H1 (cell line): ENCODE results near the gene RNF183. TPM values are rescaled to one million over a fixed set of nuclear protein-coding genes. Genes with fewer than 3 reads are reported as not detected.

ENCODE experiments used
- CTCF ChIA-PET: fragments of 300-600 bp; sonication (Branson Sonifier 250); formaldehyde crosslinking; loops from one replicate; lab custom pipeline; 2021; ENCODE audit not compliant: partially characterized antibody; lab: Charles Lee
- POLR2A ChIA-PET: fragments of 300-600 bp; sonication (Branson Sonifier 250); formaldehyde crosslinking; loops from one replicate; lab custom pipeline; 2021; ENCODE audit warnings: inconsistent platforms; ENCODE audit not compliant: partially characterized antibody; lab: Charles Lee
- DNase-seq, 2 experiments: peaks; one replicate each; pipeline versions ENCODE4 v3.0.0 to v3.0.0-alpha.2; 2010 to 2022; ENCODE audit warnings: low spot score in 2 of 2, low read depth in 1 of 2, mixed read lengths in 1 of 2
- FAIRE-seq: peaks from 2 replicates; lab custom pipeline; 2011; peaks lifted over from hg19 to GRCh38; lab: Jason Lieb, UNC
- H2AFZ ChIP-seq: 2 replicates; pipeline ENCODE4 v1.8.1; 2012; ENCODE audit warnings: low read length, inconsistent platforms
- H2AK5ac ChIP-seq: 2 replicates; pipeline ENCODE4 v1.6.1; 2013; ENCODE audit warnings: low read depth, low read length
- H2BK120ac ChIP-seq: replicated peaks from 2 replicates; pipeline ENCODE3; 2013; ENCODE audit warnings: low read depth, low read length, inconsistent platforms
- H2BK12ac ChIP-seq: 2 replicates; pipeline ENCODE4 v1.6.1; 2013; ENCODE audit warnings: low read depth, low read length
- H2BK15ac ChIP-seq: 2 replicates; pipeline ENCODE4 v1.6.1; 2013; ENCODE audit warnings: low read length
- H2BK20ac ChIP-seq: 2 replicates; pipeline ENCODE4 v1.6.1; 2013; ENCODE audit warnings: low read length
- H2BK5ac ChIP-seq: 2 replicates; pipeline ENCODE4 v1.6.1; 2013; ENCODE audit warnings: low read depth, low read length
- H3K14ac ChIP-seq: 2 replicates; pipeline ENCODE4 v1.6.1; 2013; ENCODE audit warnings: inconsistent platforms; ENCODE audit not compliant: insufficient read length
- H3K18ac ChIP-seq: 2 replicates; pipeline ENCODE4 v1.6.1; 2013; ENCODE audit warnings: low read length; ENCODE audit errors: extremely low read depth
- H3K23ac ChIP-seq: 2 replicates; pipeline ENCODE4 v1.6.1; 2013; ENCODE audit warnings: inconsistent platforms; ENCODE audit not compliant: insufficient read length
- H3K23me2 ChIP-seq: 2 replicates; pipeline ENCODE4 v1.6.1; 2013; ENCODE audit warnings: low read depth, low read length
- H3K27ac ChIP-seq: 2 replicates; pipeline ENCODE4 v1.6.1; 2011; ENCODE audit warnings: low read depth, low read length, inconsistent platforms
- H3K27me3 ChIP-seq, 4 experiments: replicated peaks in 1 of 4; 1 replicate in 1 of 4; 2 replicates in 3 of 4; pipeline versions ENCODE4 v1.6.1 to v1.8.1; 2011 to 2013; ENCODE audit warnings: low read length in 3 of 4, mild to moderate bottlenecking in 3 of 4, inconsistent platforms in 2 of 4, mixed read lengths in 2 of 4, moderate library complexity in 1 of 4; ENCODE audit not compliant: control insufficient read depth in 3 of 4, insufficient read depth in 3 of 4; ENCODE audit errors: extremely low read depth in 1 of 4
- H3K36me3 ChIP-seq, 4 experiments: 2 replicates each; pipeline versions ENCODE4 v1.6.1 to v1.8.1; 2011 to 2013; ENCODE audit warnings: mild to moderate bottlenecking in 4 of 4, low read length in 3 of 4, moderate library complexity in 2 of 4, control low read depth in 1 of 4, inconsistent platforms in 1 of 4; ENCODE audit not compliant: insufficient read depth in 4 of 4, control insufficient read depth in 2 of 4
- H3K4ac ChIP-seq: replicated peaks from 2 replicates; pipeline ENCODE3; 2013; ENCODE audit warnings: low read length, low read depth, mixed read lengths, inconsistent platforms; ENCODE audit not compliant: insufficient read length
- H3K4me1 ChIP-seq, 4 experiments: replicated peaks in 1 of 4; 1 replicate in 1 of 4; 2 replicates in 3 of 4; pipeline versions ENCODE4 v1.6.1 to v1.8.1; 2011 to 2013; ENCODE audit warnings: low read length in 3 of 4, inconsistent platforms in 2 of 4, mixed read lengths in 1 of 4; ENCODE audit not compliant: insufficient read depth in 4 of 4, control insufficient read depth in 3 of 4
- H3K4me2 ChIP-seq, 2 experiments: 2 replicates each; pipeline versions ENCODE4 v1.6.1 to v1.8.1; 2011 to 2013; ENCODE audit warnings: low read depth in 2 of 2, low read length in 2 of 2, control low read depth in 1 of 2, inconsistent platforms in 1 of 2, mild to moderate bottlenecking in 1 of 2; ENCODE audit not compliant: insufficient read depth in 1 of 2
- H3K4me3 ChIP-seq, 4 experiments: fragments of 200-600, 300-600 bp in 1 of 4; sonication (generic), shearing (Covaris generic), sonication (Bioruptor Twin) in 1 of 4; 2 replicates each; pipeline versions ENCODE4 v1.5.1 to v1.8.1; 2011 to 2016; ENCODE audit warnings: low read length in 4 of 4, low read depth in 3 of 4, control low read depth in 2 of 4, inconsistent platforms in 2 of 4, mild to moderate bottlenecking in 2 of 4, mixed read lengths in 1 of 4, moderate library complexity in 1 of 4; ENCODE audit not compliant: insufficient read depth in 2 of 4; ENCODE audit errors: extremely low read depth in 1 of 4
- H3K56ac ChIP-seq: replicated peaks from 2 replicates; pipeline ENCODE3; 2013; ENCODE audit warnings: low read depth, mild to moderate bottlenecking, mixed read lengths, low read length, inconsistent platforms; ENCODE audit not compliant: insufficient read length
- H3K79me1 ChIP-seq: 2 replicates; pipeline ENCODE4 v1.6.1; 2013; ENCODE audit warnings: low read depth, low read length, control low read depth
- H3K79me2 ChIP-seq, 2 experiments: 2 replicates each; pipeline versions ENCODE4 v1.6.1 to v1.8.1; 2012 to 2013; ENCODE audit warnings: low read length in 2 of 2, mild to moderate bottlenecking in 2 of 2, inconsistent platforms in 1 of 2; ENCODE audit not compliant: insufficient read depth in 2 of 2, control insufficient read depth in 1 of 2
- H3K9ac ChIP-seq, 4 experiments: replicated peaks in 1 of 4; 1 replicate in 1 of 4; 2 replicates in 3 of 4; pipeline versions ENCODE4 v1.6.1 to v1.8.1; 2011 to 2013; ENCODE audit warnings: low read depth in 3 of 4, low read length in 3 of 4, control low read depth in 2 of 4, mild to moderate bottlenecking in 2 of 4, moderate library complexity in 2 of 4, inconsistent platforms in 1 of 4; ENCODE audit errors: extremely low read depth in 1 of 4
- H3K9me3 ChIP-seq, 2 experiments: 2 replicates each; pipeline versions ENCODE4 v1.6.1 to v1.8.1; 2012 to 2013; ENCODE audit warnings: mild to moderate bottlenecking in 2 of 2, moderate library complexity in 2 of 2, control low read depth in 1 of 2, inconsistent platforms in 1 of 2, low read depth in 1 of 2, low read length in 1 of 2, mixed read lengths in 1 of 2; ENCODE audit not compliant: insufficient read depth in 2 of 2
- H4K20me1 ChIP-seq, 2 experiments: replicated peaks in 1 of 2; 2 replicates each; pipeline versions ENCODE3 to v1.8.1; 2011 to 2013; ENCODE audit warnings: inconsistent platforms in 2 of 2, low read length in 2 of 2, mild to moderate bottlenecking in 1 of 2; ENCODE audit not compliant: insufficient read depth in 2 of 2, control insufficient read depth in 1 of 2
- H4K5ac ChIP-seq: 2 replicates; pipeline ENCODE4 v1.6.1; 2013; ENCODE audit warnings: low read length, low read depth, mixed read lengths, inconsistent platforms; ENCODE audit not compliant: insufficient read length
- H4K8ac ChIP-seq: 2 replicates; pipeline ENCODE4 v1.8.0; 2013; ENCODE audit warnings: mild to moderate bottlenecking, moderate library complexity, low read length, inconsistent platforms; ENCODE audit not compliant: insufficient read depth; ENCODE audit errors: extremely low read depth
- H4K91ac ChIP-seq: replicated peaks from 2 replicates; pipeline ENCODE3; 2013; ENCODE audit warnings: low read length, mixed read lengths, inconsistent platforms; ENCODE audit not compliant: insufficient read length
- CBX5 ChIP-seq: fragments of 300-800, 300-1000 bp; sonication (generic); IDR thresholded peaks from 2 replicates; pipeline ENCODE4 v1.7.1; 2016; ENCODE audit warnings: antibody characterized with exemption, low read length, low read depth
- CEBPB ChIP-seq: IDR thresholded peaks from 2 replicates; pipeline ENCODE4 v1.6.1; 2012; ENCODE audit warnings: low read depth, low read length
- HDAC2 ChIP-seq, 2 experiments: fragments of 300-600 bp in 1 of 2; sonication (generic) in 1 of 2; IDR thresholded peaks; 2 replicates each; pipeline ENCODE4 v1.6.1; 2011 to 2012; ENCODE audit warnings: low read depth in 2 of 2, low read length in 2 of 2, mild to moderate bottlenecking in 2 of 2, moderate library complexity in 2 of 2, borderline replicate concordance in 1 of 2, inconsistent platforms in 1 of 2
- JUN ChIP-seq: IDR thresholded peaks from 2 replicates; pipeline ENCODE4 v1.6.1; 2011; ENCODE audit warnings: low read depth, mild to moderate bottlenecking, improper control_type of control experiment, low read length
- KDM1A ChIP-seq: fragments of 200-600, 300-600 bp; sonication (generic); IDR thresholded peaks from 2 replicates; pipeline ENCODE4 v1.7.1; 2016; ENCODE audit warnings: mild to moderate bottlenecking, low read length, borderline replicate concordance
- MAFK ChIP-seq: IDR thresholded peaks from 2 replicates; pipeline ENCODE4 v1.6.1; 2012; ENCODE audit warnings: low read depth, mild to moderate bottlenecking, improper control_type of control experiment, low read length
- NANOG ChIP-seq: IDR thresholded peaks from 2 replicates; pipeline ENCODE4 v1.6.1; 2011; ENCODE audit warnings: low read length, low read depth, mild to moderate bottlenecking, inconsistent platforms; ENCODE audit not compliant: insufficient read depth, poor library complexity, severe bottlenecking
- SUZ12 ChIP-seq: fragments of 200-600 bp; sonication (generic); IDR thresholded peaks from 2 replicates; pipeline ENCODE4 v1.6.1; 2012; ENCODE audit warnings: mild to moderate bottlenecking, inconsistent platforms, low read length, moderate library complexity, mixed read lengths
- TAF1 ChIP-seq: IDR thresholded peaks from 2 replicates; pipeline ENCODE4 v1.6.1; 2011; ENCODE audit warnings: mild to moderate bottlenecking, low read depth, low read length
- WGBS, 2 experiments: shearing (Covaris generic) in 1 of 2; methylation state at CpG; one replicate each; pipeline versions ENCODE4 v1.1.6 to v1.1.7; 2013 to 2015; ENCODE audit warnings: low lambda C conversion rate in 2 of 2, mixed read lengths in 2 of 2, inconsistent platforms in 1 of 2, low coverage in 1 of 2, missing lambda C conversion rate in 1 of 2; ENCODE audit not compliant: insufficient replicate concordance in 2 of 2, insufficient coverage in 1 of 2, insufficient read length in 1 of 2; ENCODE audit errors: extremely low coverage in 1 of 2, missing lambda C conversion rate in 1 of 2; 5-methylcytosine and 5-hydroxymethylcytosine counted together
- polyA plus RNA-seq, 7 experiments: library from polyadenylated mRNA; depleted of rRNA in 3 of 7; stranded (reverse) in 5 of 7; unstranded in 2 of 7; fragments of >200 nt in 5 of 7; fragments of 200-250 nt in 2 of 7; gene quantifications; 1 replicate in 5 of 7; 2 replicates in 1 of 7; 4 replicates in 1 of 7; pipeline versions ENCODE4 v1.2.1 to v1.2.3, GENCODE V29; 2011 to 2013; ENCODE audit warnings: missing spikeins in 2 of 7, mixed read lengths in 2 of 7
- total RNA-seq: library from RNA; stranded (reverse); fragmentation: NEBNext Ultra II Directional; extraction: Animal tissue kit (Norgen Biotek cat#: 25700); gene quantifications from 2 replicates; pipeline ENCODE4 v1.2.1, GENCODE V29; 2021
- TF ChIP-seq, protein P1 (sequence below): IDR thresholded peaks from 2 replicates; pipeline ENCODE4 v1.6.1; 2011; ENCODE audit warnings: low read depth, mild to moderate bottlenecking, low read length; ENCODE audit not compliant: insufficient read depth

Gene RNF183
- total and polyA plus RNA-seq, 2 of the 8 experiments (the other 6 are each of a cell fraction or from before 2014, with no cell fraction given) = 0.15 TPM; not detected in 1

DNA sequence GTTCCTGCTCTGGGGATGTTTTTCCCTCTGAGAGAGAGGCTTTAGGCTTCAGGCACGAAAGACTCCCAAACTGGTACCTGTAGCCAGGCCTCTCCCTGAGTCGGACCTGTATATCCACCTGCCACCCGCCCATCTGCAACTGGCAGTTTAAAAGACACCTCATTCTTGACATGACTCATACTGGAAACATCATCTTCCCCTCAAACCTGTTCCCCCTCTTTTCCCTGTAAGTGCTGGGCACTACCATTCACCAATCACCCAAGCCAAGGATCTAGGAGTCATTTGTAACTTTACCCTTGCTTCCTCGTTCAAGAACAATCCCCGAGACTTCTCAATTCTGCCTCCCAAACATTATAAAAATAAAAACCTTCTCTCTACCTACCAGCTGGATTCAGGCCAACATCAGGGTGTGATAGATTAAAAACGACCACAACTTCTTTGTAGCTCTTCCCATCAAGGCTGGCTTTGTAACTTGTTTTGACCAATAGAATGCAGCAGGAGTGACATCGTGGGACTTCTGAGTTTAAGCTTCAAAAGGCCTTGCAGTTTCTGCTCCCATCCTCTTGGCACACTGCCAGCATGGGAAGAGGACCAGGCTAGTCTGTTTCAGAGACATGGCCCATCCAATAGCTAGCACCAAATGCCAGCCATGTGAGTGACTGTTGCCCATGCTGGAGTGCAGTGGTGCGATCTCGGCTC is 38.7 kb upstream of the RNF183 start:
- no peaks in the 10 kb centered on the region for H3K79me2 ChIP-seq
- peaks cover 0 to 2% (median 0%) of the 10 kb centered on the region in 4 experiments; a peak in 2 of 7 replicates for H3K4me1 ChIP-seq
- POLR2A ChIA-PET = interaction anchor here (1.2 to 3.5 kb wide), 4 partner anchors 9 to 83 kb away, joined by 3 to 11 read pairs (median 4); partner anchors contain the start of gene HDHD3
- FAIRE-seq (no peak), DNase-seq (no peak)
- no peak overlapping the region for H4K5ac ChIP-seq
- H3K18ac ChIP-seq = no peak overlapping the region
- no peak overlapping the region for H4K8ac ChIP-seq
- CTCF ChIA-PET = interaction anchor here (0.6 to 1.6 kb wide), 4 partner anchors 24 to 535 kb away, joined by 3 to 5 read pairs (median 4); partner anchors contain the start of gene CDC26
- H2BK15ac ChIP-seq = no peak overlapping the region
- H2BK12ac ChIP-seq = no peak overlapping the region
- H3K4me3 ChIP-seq = no peak overlapping the region
- no peaks in the 10 kb centered on the region for H4K20me1 ChIP-seq
- TF ChIP-seq SUZ12 = no peak
- no peak for TF ChIP-seq JUN
- no peak for TF ChIP-seq KDM1A
- no peak for TF ChIP-seq NANOG
- no peak for TF ChIP-seq CEBPB
- no peak for TF ChIP-seq CBX5
- TF ChIP-seq MAFK = no peak
- no peak for TF ChIP-seq HDAC2 (IDR thresholded peaks at IDR 0.05; ENCODE audit: borderline replicate concordance in 1 of 2, low read depth in 2 of 2, low read length in 2 of 2)
- no peak for TF ChIP-seq TAF1
- TF ChIP-seq, protein P1, sequence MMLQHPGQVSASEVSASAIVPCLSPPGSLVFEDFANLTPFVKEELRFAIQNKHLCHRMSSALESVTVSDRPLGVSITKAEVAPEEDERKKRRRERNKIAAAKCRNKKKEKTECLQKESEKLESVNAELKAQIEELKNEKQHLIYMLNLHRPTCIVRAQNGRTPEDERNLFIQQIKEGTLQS = no peak
- no peak overlapping the region for H2BK20ac ChIP-seq
- no peak overlapping the region for H2BK5ac ChIP-seq
- H3K36me3 ChIP-seq = no peaks in the 10 kb centered on the region
- H3K27ac ChIP-seq = no peak overlapping the region
- H2AFZ ChIP-seq = no peak overlapping the region
- 75% methylated on average over 9 of the region's 9 CpGs; no CpG with 5 or more reads in 1 of the 2 experiments for WGBS, 2 experiments
- no peak overlapping the region for H3K14ac ChIP-seq
- H2BK120ac ChIP-seq = no peak overlapping the region
- no peak overlapping the region for H3K56ac ChIP-seq
- peaks cover 0 to 7% (median 3%) of the 10 kb centered on the region in 4 experiments; a peak in 2 of 7 replicates for H3K27me3 ChIP-seq
- no peak overlapping the region for H4K91ac ChIP-seq
- H2AK5ac ChIP-seq = no peak overlapping the region
- H3K9me3 ChIP-seq = no peaks in the 10 kb centered on the region
- H3K4ac ChIP-seq = no peak overlapping the region
- no peaks in the 10 kb centered on the region for H3K79me1 ChIP-seq
- no peak overlapping the region for H3K4me2 ChIP-seq
- peaks cover 4% of the 10 kb centered on the region for H3K23me2 ChIP-seq
- no peak overlapping the region for H3K9ac ChIP-seq
- H3K23ac ChIP-seq = no peak overlapping the region
